Fibroblast of skin of right biceps (primary cell): Measurements from ENCODE around the gene ZNF683.
"Not testable (repeated sequence)": the region's sequence is repeated elsewhere in the genome, so short reads cannot be mapped to it uniquely, and the experiment has no call there.

Experiments used
- DNase-seq: peaks from one replicate; pipeline ENCODE4 v3.0.0-alpha.2; 2013

The ZNF683 gene

GRCh38 chr1:26335774-26336476 lies 36.6 kb downstream of the ZNF683 start:
- DNase-seq: no peak

DNA sequence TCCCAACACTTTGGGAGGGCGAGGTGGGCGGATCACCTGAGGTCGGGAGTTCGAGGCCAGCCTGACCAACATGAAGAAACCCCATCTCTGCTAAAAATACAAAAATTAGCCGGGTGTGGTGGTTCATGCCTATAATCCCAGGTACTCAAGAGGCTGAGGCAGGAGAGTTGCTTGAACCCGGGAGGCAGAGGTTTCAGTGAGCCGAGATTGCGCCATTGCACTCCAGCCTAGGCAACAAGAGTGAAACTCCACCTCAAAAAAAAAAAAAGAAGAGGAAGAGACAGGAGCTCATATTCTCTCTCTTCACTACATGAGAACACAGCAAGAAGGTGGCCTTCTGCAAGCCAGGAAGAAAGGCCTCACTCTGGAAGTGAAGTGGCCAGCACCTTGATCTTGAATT lies 39.2 kb downstream of the ZNF683 start:
- DNase-seq: not testable (repeated sequence)

GRCh38 chr1:26330276-26330675 lies 42.3 kb downstream of the ZNF683 start:
- no peak for DNase-seq

DNA sequence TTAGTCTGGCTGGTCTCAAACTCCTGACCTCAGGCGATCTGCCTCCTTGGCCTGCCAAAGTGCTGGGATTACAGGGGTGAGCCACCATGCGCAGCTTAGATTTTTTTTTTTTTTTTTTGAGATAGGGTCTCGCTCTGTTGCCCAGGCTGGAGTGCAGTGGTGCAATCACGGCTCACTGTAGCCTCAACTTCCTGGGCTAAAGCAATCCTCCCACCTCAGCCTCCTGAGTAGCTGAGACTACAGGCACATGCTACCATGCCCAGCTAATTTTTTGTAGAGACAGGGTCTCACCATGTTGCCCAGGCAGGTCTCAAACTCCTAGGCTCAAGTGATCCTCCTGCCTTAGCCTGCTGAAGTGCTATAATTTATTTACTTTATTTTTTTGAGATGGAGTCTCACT lies 43.2 kb downstream of the ZNF683 start:
- DNase-seq: not testable (repeated sequence)

GRCh38 chr1:26328597-26328996 lies 44.0 kb downstream of the ZNF683 start:
- no peak for DNase-seq

- no peak for DNase-seq
Observed at GRCh38 chr1:26327956-26328362, 44.6 kb downstream of the ZNF683 start.

GRCh38 chr1:26324550-26324949 lies 48.0 kb downstream of the ZNF683 start:
- DNase-seq: no peak

GRCh38 chr1:26323382-26323781 lies 49.2 kb downstream of the ZNF683 start:
- no peak for DNase-seq

DNA sequence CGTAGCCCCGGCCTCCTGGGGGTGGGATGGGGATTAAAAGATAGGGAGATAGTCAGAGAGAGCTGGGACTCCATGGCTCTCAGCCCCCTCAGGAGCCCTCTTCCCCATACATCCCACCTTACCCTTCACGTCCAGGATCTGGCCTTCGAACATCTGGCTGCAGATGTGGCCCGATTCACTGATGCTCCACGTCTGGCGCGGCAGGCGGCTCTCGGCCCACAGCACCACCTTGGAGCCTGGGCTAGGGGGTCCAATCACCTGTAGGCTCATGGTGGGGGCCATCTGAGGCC lies 50.6 kb downstream of the ZNF683 start:
- DNase-seq: no peak

DNA sequence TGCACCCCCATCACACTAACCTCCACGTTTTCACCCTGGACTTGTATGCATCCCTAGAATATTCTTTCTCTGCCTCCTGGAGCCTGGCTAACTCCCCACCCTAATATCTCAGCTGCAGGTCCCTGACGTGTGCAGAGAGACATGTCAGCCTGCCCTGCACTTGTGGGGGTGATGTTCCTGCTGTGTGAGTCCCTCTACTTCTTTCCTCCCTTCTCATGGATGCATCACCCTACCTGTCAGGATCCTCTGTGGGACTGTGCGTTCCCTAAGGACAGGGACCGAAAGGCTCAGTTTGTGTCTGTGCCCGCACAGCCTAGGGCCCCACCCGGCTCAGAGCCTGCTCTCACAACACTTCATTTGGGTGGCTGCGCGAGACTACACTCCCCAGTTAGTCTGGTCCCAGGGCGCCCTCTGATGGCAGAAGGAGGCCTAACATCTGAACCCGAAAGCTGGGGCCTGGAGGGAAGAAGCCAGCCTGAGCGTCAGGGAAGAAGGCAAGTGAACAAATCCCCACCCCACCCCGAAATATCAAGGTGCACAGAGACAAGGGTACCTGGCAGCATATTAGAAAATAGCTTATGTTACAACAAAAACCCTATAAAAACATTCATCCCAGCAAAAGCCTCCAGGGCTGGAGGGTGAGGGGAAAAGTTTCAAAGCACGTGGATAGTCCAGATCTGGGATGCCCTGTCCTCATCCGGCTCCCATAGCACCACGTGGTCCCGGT lies 51.1 kb downstream of the ZNF683 start:
- peak; percentile 79 for DNase-seq

- no peak for DNase-seq
Observed at GRCh38 chr1:26320896-26321295, 51.7 kb downstream of the ZNF683 start.

GRCh38 chr1:26318338-26319064 lies 54.0 kb downstream of the ZNF683 start:
- no peak for DNase-seq

DNA sequence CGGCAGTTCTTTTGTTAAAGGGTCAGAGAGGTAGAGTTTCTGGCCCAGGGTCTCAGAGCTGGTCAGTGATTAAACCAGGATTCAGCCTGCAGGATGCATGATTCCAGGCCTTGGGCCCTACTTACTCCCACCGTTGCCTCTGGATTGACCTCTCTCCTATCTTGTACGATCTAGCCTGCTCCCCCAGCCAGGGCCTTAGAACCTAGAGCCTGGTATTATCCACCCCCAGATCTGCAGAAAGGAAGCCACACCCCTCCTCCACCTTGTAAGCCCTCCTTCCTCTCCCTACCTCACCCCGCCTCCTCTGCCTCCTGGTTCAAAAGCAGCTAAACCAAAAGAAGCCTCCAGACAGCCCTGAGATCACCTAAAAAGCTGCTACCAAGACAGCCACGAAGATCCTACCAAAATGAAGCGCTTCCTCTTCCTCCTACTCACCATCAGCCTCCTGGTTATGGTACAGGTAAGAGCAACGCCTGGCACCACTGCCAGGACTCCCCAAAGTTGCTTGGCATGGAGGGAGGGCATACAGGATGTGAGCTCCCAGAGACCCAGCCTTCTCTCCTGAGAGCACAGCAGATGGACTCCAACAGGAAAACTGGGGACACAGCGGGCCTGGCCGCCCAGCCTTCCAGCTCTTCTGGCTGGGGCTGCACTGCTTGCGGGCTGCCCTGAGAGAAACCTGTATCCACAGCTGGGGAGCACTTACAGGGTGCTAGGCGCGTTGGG lies 54.8 kb downstream of the ZNF683 start, which contains the start of gene CD52:
CD52 (plus strand) TSS at position 347 of the 726 bp plus-strand sequence; CDS start at position 407, 60 bp downstream.
- DNase-seq: no peak

- DNase-seq: no peak
Observed at GRCh38 chr1:26317146-26317545, 55.4 kb downstream of the ZNF683 start.

- no peak for DNase-seq
Observed at GRCh38 chr1:26315874-26316850, 56.4 kb downstream of the ZNF683 start.

- DNase-seq: no peak
Observed at GRCh38 chr1:26314501-26314900, 58.0 kb downstream of the ZNF683 start.
